Measurements from ENCODE around the gene DSTYK.
A peak's percentile ranks its signal among the peaks of the same experiment; 100 is the strongest.

Gene DSTYK, protein sequence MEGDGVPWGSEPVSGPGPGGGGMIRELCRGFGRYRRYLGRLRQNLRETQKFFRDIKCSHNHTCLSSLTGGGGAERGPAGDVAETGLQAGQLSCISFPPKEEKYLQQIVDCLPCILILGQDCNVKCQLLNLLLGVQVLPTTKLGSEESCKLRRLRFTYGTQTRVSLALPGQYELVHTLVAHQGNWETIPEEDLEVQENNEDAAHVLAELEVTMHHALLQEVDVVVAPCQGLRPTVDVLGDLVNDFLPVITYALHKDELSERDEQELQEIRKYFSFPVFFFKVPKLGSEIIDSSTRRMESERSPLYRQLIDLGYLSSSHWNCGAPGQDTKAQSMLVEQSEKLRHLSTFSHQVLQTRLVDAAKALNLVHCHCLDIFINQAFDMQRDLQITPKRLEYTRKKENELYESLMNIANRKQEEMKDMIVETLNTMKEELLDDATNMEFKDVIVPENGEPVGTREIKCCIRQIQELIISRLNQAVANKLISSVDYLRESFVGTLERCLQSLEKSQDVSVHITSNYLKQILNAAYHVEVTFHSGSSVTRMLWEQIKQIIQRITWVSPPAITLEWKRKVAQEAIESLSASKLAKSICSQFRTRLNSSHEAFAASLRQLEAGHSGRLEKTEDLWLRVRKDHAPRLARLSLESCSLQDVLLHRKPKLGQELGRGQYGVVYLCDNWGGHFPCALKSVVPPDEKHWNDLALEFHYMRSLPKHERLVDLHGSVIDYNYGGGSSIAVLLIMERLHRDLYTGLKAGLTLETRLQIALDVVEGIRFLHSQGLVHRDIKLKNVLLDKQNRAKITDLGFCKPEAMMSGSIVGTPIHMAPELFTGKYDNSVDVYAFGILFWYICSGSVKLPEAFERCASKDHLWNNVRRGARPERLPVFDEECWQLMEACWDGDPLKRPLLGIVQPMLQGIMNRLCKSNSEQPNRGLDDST

DNA sequence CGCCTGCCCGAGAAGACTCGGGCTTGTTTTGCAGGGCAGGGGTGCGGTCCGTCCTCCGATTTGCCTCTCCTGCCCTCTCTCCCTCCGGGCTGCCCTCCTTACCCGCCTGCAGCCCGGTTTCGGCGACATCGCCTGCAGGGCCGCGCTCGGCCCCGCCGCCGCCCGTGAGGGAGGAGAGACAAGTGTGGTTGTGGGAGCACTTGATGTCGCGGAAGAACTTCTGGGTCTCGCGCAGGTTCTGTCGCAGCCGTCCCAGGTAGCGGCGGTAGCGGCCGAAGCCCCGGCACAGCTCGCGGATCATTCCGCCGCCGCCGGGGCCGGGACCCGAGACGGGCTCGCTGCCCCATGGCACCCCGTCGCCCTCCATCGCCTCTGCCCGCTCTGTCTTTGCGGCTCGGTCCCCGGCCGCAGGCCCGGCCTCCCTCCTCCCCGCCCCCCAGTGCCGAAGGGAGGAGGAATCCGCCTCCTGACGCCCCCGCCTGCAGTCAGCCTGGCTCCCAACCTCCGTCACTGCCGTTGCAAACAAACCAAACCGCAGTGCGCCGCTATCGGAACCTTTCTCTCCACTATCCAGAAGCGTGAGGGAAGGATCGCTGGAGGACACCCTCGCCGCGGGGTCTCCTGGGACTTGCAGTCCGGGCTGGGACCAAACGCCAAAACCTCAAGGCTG, at the start of gene DSTYK:
TSS of gene DSTYK (minus strand) at position 534 of the 670 bp plus-strand sequence. CDS start at position 367, 167 bp downstream.
- peak; percentile 88 for DNase-seq (ENCODE audit: low read depth, low spot score)

DNA sequence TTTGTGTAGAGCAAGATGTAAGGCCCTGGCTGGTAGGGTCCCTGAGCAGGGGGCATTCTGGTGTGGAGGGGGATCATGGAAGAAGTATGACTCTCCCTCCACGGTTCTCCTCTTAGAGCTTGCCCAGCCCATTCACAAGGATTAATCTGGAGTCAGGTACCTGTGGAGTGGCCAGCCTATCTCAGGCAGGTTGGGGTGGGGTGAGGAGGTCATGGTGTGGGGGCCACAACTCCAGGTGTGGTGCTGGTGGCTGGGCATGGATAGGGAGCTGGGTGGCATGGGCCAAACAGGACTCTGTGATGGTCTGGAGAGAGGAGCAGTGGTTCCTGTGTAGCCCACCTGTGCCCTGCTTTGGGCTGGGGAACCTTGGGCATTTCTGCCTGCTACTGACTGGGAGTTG, 48.5 kb upstream of the DSTYK start:
- no peak for DNase-seq (ENCODE audit: low read depth, low spot score)

DNA sequence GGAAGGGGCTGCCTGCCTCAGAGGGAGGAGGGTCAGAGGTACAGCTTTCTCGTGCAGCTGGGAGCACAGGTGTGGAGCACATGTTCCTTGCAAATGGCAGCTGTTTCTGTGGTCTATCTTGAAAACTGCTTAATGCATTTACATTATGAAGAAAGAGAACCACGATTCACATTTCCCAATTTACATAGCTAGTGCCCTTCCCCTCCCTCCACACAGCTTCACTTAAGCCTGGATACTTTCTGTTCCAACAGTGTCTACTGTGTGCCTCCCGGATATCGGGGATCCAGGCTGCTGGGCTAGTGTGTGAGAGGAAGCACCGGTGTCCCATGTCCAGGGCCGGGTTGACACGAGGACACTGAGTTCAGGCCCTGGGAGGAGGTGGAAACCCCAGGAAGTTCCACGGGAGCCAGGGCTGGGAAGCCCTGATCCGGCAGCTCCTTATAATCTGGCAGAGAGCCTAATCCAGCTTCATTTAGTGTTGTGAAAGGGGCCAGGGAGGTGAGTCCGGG, 47.9 kb upstream of the DSTYK start:
- DNase-seq (ENCODE audit: low read depth, low spot score), result no peak

DNA sequence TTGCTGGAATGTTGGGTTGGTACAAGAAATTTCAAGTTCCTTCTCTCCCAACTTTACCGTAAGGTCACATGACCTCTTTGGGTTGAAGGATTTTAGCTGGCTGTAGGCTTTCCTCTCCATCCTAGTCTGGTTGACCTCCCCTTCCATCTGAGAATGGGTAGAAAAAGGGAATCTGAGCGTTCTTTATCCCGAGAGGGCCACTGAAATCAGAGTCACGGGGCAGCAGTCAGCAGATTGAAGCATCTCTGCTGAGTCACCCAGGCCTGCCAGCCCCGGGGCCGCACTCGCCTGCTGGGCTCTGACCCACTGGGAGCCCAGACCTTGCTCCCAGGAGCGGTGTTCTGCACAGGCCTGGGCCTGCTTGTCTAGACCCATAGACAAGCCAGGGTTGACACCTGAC, 47.2 kb upstream of the DSTYK start:
- no peak for DNase-seq (ENCODE audit: low read depth, low spot score)

DNA sequence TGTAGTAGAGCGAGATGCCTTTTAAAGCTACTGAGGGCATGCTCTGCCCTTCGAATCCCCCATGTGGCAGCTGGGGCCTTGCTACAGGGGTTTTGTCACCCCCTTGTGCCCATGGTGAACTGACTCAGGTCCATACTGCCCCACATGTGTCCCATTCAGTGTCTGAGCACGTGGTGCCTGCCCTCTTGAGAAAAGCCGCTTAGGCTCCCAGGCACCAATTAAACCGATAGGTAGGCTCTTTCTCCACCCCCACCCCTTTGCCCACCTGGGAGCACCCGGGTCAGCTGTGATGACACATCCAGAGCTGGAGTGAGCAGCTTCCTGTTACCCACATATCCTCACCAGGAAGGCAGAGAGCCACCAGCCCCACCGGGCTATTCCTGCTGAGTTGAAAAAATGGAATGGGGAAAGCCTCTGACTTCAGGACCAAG, 46.8 kb upstream of the DSTYK start:
- DNase-seq (ENCODE audit: low read depth, low spot score), result no peak

DNA sequence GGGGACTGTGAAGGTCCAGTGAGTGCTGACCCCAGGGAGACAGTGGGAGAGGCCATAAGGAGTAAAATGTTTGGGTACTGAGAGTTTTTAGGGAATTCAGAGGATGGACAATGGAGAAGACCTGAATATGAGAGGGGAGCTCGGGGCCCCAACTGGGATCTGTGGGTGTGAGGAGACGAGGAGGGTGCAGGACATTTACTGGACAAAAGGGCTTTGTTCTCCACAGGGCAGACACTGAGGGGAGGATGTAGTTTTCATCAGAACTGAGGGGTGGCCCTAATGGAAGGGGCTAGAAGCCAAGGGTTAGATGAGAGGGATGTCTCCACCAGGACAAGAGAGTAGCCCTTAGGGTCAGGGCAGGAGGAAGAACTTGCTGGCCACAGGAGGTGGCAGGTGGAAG, 46.2 kb upstream of the DSTYK start:
- no peak for DNase-seq (ENCODE audit: low read depth, low spot score)

DNA sequence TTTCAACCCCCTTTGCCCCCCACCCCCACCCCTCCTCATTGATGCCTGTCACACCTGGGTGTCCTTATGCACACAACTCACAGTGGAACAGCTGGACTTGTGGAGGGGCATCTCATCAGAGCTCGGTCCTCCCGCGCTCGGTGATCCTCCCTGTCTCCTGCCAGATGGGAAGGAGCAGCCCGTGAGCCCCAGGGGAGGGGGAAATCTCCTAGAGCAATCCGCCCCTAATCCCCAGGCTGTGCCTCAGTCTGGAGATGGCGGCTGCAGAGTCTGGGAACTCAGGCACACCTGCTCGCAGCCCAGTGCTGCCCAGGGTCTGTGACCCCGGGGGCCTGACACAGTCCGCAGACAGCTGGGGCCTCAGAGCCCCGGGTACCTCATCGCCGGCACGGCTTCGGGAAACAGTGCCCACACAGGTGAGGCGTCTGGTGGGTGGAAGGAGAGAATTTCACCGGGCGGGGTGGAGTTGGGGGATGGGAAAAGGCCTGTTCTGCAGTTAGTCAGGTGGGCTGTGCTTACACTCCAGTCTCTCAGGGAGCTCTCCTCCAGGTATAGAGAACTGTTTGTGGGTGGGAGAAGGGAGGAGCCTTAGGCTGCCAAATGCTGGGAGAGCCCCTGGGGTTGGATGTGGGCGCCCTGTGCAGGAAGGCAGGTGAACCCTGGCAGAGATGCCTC, 45.6 kb upstream of the DSTYK start:
- no peak for DNase-seq (ENCODE audit: low read depth, low spot score)

DNA sequence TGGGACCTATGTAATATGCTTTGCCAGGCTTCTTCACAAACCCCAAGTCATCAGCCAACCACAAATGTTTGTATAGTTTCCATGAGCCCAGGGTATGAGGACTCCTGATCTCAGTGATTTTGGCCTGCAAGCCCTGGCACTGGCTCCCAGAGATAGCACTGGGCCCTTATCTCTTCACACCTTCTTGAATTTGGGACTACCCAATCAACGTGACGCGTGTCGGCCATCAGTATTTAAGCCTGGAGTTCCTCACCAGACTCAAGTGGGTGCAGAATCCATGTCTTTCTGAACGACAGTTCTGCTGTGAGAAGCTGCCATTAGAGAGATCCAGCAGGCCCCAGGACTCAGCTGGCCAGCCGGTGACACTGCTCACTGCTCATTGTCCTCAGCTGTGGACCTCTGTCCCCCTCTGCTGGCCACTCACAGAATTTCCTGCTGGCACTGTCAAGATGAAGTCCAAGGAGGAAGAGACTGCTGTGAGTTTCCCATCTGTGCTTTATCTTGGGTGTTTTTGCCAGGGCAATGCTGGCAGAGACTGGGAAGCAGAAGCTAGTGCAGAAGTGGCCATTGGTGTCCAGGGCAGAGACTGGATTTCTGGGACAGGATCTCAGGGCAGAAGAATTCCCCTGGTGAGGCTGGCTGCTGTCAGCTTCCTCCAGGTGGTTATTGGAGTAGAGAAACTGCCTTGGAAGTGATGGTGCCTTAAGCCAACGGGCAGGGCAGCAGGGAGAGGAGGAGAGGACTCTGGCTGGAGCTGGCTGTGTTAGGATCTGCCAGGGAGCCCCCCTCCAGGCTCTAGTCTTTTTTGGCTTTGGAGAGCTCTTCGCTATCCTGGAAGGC, 44.7 kb upstream of the DSTYK start:
- DNase-seq (ENCODE audit: low read depth, low spot score), result peak; percentile 62

DNA sequence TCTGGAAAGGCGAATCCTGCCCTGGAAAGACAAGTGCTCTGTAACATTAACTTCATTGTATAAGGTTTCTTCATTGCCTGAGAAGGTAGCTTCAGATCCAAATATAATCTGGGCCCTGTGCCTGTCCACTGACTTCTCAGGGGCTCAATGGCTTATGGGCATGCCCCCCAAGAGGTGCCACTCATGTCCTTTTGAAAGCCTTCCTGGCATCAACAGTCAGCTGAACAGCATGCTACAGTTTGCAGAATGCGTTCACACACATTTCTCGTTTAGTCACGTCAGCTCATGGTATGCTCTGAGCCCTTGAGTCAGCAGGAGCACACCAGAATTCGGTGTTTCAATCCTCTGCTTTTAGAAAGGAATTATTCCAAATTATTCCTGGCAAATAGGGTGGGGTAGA, 40.1 kb upstream of the DSTYK start:
- DNase-seq (ENCODE audit: low read depth, low spot score), result no peak

DNA sequence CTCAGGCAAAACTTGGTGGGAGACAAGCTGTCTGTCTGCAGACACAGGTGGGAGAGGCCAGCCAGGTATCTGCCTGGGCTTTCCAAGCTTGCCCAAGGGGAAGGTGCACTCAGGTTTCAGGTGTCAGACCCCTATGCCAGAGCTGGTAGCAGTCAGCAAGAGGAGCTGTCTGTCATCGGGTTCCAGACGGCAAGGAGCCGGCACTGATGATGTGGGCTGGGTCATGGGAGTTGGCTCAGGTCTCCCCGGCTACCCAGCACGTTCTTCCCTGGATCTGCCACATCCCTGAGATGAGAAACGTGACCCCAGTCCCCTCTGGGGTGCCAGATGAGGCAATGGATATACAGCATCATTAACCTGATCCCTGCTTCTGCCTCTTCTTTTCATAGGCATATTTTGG, 39.2 kb upstream of the DSTYK start:
- DNase-seq (ENCODE audit: low read depth, low spot score), result no peak

DNA sequence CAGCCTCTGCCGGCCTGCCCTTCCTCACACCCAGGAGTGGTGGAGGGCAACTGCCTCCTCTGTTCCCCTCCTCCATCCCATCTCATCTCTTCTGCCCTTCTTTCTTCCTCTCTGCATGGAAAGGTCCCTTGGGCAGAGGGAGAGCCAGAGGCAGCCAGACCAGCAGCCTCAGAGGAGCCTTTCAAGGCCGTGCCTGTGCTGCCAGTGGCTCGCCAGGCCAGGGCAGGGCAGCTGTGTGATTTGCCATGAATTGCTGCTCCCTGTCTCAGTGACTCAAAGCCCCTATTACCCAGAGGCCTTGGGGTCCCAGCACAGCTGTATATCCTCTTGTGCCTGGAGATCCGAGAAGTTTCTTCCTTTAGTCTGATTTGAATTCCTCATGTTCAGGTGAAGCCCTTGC, 38.1 kb upstream of the DSTYK start:
- DNase-seq (ENCODE audit: low read depth, low spot score), result no peak

DNA sequence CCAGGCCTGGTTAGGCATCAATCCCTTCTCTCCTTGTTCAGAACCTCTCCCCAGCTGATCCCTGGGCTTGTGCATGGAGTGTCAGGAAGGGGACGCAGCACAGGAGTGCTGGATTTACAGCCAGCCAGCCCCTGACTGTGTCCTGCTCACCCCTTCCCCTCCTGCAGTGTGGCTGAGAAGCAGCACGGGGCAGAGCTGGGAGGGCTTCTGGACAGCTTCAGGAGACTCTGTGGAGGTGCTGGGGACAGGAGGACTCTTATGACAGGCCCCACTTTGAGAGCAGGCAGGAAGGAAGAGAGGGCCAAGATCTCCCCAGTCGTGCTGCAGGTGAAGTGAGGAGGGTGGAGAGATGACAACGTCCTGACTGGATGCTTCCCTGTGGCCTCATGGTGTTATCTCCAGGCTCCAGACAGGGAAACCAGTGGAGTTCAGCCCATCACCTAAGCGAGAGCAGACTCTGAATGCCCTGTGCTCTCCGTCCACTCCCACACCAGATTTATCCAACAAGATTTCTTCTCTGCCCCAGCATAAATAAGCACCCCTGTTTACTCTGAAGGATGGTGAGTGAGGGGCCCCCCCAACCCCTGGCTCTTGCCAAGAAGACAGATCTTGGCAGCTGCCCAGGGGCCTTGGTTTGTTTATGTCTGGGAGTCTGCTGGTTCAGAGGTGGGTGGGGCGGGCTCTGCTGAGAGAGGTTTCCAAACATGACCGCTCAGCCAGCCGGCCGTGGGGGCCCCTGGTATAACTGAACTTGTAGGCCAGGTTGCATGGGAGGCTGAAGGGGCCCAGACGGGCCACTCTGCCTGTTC, 37.5 kb upstream of the DSTYK start:
- DNase-seq (ENCODE audit: low read depth, low spot score), result peak; percentile 40

DNA sequence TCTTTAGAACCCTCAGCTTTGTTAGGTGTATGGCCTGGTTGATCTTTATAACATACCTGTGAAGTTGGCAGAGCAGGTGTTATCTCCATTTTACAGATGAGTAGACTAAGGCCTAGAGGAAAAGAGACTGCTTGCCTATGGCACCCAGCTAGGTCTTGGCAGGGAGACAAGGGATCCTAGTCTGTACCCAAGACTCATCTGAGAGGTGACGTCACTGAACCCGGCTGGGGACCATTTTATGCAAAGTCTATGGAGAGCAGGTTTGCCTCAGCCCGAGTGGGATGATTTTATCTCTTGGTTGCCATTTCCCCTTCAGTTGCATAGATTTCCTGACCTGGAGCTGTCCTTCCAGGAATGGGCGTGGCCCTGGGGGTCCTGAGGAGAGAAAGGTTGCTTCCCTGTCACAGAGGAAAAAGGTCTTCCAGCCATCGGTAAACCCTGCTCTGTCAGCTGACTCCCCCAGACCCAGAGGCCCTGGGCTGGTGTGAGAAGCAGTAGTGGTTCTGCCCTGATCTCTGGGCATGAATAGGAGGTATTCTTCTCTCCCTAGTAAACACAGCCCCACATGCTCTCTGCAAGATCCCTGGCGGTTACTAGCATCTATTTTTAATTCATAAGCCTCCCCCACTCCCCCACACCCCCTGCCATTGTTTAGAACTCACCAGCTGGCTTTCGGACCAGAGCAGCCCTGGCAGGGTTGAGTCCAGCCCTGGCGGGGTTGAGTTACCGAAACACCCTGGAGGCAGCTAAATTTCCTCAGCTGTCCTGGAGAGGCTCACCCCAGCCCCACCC, 35.8 kb upstream of the DSTYK start:
- no peak for DNase-seq (ENCODE audit: low read depth, low spot score)

DNA sequence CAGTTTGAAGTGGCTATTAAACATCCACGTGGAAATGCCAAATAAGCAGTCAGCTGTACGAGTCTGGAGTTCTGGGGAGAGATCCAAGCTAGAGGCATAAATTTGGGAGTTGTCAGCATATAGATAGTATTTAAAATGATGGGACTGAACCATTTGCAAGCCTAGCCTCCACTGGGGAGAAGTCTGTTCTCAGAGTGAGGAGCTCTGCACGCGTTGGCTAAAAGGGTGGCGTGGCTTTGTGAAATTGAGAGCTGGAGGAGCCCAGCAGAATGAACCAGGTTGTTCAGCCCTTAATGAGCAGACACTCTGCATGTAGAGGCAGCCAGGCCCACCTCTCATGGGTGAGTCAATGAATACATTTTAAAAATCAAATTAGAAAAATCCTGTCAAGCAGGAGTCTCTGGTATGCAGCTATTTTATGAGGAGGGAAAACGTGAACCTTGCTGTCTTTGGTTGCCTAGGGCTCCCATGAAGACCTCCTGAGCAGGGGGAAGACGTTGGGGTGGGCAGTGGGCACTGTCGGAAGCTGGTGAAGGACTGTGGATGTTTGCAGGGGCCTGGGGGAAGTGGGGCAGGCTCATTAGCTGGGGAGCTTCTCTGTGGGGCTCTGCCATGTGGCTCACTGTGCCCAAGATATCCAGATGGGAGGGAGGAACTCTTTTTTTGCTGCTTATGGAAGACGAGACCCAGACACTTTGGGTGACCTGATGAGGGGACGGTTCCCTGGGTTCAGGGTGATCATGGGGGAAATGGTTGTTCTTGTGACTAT, 35.0 kb upstream of the DSTYK start:
- DNase-seq (ENCODE audit: low read depth, low spot score), result no peak

DNA sequence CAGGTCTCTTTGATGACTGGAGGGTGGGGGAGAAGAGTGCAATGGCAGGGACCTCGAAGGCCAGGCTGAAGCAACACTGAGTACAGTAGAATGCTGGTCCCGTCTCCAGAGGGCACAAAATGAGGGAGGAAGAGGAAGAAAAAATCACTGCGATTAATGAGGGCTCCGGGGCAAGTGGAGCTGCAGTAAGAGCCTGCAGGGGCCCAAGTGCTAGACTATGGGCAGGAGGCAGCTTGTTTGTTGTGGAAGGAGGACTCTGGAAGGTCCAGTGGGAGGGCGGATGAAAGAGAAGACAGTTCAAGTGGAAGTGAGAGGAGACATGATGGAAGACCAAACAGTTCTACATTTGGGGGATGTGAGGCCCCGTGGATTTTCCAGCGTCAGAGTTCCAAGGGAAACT, 33.6 kb upstream of the DSTYK start:
- DNase-seq (ENCODE audit: low read depth, low spot score), result no peak

DNA sequence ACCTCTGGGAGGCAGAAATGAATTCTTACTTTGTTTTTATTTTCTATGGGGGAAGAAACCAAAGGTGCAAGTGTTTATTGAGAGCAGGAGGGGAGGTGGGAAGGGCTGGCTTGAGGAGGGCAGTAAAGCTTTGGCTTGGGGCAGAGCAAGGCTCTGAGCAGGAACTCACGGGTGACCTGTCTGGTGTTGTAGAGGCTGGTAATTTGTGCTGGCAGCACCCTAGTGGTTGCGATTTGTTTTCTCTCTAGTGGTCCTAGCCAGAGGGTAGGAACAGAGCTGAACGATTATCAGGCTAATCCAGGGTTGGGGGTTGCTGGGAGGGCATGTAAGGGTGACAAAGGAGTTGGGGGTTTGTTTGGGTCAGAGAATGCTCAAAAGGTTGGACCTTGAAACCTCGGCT, 32.9 kb upstream of the DSTYK start:
- DNase-seq (ENCODE audit: low read depth, low spot score), result no peak

DNA sequence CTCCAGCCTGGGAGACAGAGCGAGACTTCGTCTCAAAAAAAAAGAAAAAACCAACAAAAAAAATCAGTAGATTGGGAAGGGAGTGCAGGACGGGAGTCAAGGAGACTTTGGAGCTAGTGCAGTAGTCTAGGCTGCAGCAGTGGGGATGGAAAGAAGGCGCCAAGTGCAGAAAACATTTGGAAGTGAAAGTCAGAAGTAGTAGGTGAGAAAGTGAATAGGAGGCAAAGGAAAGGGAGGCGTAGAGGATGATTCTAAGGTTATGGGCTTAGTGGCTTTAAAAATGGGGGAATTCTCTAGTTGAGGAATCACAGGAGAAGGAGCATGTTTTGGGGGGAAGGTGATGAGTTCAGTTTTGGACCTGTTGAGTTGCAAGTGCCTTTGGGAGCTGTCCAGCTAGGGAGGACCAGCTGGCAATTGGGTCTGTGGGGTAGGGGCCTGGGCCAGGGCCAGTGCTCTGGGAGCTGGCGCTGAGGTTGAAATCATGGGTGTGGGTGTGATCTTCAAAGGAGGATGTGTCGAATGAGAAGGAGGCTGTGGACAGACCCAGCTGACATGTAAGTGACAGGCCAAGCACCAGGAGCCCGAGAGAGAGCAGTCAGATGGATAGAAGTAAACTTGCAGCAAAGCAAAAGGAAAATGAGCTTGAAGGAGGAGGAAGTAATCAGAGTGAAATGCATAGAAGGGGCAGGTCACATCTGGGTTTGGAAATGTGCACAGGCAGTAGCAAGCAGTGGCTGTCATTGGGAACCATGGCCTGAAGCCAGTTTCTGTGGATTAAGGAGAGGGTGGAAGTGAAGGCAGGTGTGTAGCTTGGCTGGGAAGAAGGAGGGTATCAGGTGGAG, 32.1 kb upstream of the DSTYK start:
- no peak for DNase-seq (ENCODE audit: low read depth, low spot score)

All from smooth muscle cell of the brain vasculature (primary cell).